Measurements from ENCODE around the gene ZNF790. TPM values are rescaled to one million over a fixed set of nuclear protein-coding genes. Genes with fewer than 3 reads are reported as not detected.

The ZNF790 gene
- total RNA-seq, 1 experiment from 2014 or later = 6.8 TPM

DNA sequence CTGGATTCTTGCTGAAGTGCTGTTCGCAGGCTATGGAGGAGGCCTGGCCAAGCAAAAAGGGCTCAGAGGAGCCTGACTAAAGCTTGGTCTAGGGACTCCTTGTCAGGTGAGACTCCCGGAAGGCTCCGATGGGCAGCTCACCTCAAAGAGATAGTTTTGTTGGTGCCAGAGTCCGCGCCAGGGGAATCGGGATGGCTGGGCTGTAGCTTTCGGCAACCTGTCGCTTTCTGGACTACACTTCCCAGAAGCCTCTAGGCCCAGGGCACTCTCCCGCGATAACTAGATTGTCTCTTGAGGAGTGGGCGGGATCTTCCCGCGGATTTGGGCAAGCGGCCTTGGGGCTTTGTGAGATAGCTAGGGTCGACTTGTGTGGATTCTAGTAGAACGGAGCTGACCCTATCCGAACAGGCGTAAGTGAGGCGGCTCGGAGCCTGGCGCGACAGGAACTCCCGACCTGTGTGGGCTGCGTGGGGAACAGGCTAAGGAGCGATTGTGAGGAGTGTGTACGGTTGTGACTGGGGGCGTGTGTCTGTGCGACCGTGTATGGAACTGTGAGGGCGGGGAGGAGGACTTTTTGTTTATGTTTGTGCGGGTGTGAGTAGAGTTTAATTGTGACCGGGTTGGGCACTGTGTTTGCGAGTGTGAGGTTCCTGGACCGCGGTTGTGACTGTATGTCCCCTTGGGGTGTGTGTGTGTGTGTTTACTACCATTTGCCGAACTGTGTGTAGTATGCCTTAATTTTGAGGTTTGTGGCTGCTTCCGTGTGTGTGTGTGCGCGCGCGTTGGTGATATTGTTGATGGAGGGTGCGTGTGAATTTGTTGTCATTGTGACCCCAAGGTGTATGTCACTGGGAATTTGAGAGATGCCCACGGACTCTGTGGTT, 12.6 kb upstream of the ZNF790 start, which contains the start of gene ZNF345 (continued):
- TF ChIP-seq, protein P1, sequence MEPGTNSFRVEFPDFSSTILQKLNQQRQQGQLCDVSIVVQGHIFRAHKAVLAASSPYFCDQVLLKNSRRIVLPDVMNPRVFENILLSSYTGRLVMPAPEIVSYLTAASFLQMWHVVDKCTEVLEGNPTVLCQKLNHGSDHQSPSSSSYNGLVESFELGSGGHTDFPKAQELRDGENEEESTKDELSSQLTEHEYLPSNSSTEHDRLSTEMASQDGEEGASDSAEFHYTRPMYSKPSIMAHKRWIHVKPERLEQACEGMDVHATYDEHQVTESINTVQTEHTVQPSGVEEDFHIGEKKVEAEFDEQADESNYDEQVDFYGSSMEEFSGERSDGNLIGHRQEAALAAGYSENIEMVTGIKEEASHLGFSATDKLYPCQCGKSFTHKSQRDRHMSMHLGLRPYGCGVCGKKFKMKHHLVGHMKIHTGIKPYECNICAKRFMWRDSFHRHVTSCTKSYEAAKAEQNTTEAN (CRISPR knock-in tag; IDR thresholded peaks at IDR 0.05) = 0 out of 2 replicates have a peak, but pooled peaks have one; percentile 35
- TF ChIP-seq, protein P2, sequence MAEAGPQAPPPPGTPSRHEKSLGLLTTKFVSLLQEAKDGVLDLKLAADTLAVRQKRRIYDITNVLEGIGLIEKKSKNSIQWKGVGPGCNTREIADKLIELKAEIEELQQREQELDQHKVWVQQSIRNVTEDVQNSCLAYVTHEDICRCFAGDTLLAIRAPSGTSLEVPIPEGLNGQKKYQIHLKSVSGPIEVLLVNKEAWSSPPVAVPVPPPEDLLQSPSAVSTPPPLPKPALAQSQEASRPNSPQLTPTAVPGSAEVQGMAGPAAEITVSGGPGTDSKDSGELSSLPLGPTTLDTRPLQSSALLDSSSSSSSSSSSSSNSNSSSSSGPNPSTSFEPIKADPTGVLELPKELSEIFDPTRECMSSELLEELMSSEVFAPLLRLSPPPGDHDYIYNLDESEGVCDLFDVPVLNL (CRISPR knock-in tag; IDR thresholded peaks at IDR 0.05; ENCODE audit: borderline replicate concordance, low read depth) = no peak
- no peak for TF ChIP-seq NFATC4 (CRISPR knock-in tag; IDR thresholded peaks at IDR 0.05)
- TF ChIP-seq NR3C1 (CRISPR knock-in tag; conservative IDR thresholded peaks at IDR 0.05; ENCODE audit: low read depth) = no peak
- TF ChIP-seq, protein P3, sequence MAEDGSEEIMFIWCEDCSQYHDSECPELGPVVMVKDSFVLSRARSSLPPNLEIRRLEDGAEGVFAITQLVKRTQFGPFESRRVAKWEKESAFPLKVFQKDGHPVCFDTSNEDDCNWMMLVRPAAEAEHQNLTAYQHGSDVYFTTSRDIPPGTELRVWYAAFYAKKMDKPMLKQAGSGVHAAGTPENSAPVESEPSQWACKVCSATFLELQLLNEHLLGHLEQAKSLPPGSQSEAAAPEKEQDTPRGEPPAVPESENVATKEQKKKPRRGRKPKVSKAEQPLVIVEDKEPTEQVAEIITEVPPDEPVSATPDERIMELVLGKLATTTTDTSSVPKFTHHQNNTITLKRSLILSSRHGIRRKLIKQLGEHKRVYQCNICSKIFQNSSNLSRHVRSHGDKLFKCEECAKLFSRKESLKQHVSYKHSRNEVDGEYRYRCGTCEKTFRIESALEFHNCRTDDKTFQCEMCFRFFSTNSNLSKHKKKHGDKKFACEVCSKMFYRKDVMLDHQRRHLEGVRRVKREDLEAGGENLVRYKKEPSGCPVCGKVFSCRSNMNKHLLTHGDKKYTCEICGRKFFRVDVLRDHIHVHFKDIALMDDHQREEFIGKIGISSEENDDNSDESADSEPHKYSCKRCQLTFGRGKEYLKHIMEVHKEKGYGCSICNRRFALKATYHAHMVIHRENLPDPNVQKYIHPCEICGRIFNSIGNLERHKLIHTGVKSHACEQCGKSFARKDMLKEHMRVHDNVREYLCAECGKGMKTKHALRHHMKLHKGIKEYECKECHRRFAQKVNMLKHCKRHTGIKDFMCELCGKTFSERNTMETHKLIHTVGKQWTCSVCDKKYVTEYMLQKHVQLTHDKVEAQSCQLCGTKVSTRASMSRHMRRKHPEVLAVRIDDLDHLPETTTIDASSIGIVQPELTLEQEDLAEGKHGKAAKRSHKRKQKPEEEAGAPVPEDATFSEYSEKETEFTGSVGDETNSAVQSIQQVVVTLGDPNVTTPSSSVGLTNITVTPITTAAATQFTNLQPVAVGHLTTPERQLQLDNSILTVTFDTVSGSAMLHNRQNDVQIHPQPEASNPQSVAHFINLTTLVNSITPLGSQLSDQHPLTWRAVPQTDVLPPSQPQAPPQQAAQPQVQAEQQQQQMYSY (CRISPR knock-in tag; IDR thresholded peaks at IDR 0.05) = no peak
- no peak for TF ChIP-seq FOXP1 (CRISPR knock-in tag; IDR thresholded peaks at IDR 0.05; ENCODE audit: borderline replicate concordance)

DNA sequence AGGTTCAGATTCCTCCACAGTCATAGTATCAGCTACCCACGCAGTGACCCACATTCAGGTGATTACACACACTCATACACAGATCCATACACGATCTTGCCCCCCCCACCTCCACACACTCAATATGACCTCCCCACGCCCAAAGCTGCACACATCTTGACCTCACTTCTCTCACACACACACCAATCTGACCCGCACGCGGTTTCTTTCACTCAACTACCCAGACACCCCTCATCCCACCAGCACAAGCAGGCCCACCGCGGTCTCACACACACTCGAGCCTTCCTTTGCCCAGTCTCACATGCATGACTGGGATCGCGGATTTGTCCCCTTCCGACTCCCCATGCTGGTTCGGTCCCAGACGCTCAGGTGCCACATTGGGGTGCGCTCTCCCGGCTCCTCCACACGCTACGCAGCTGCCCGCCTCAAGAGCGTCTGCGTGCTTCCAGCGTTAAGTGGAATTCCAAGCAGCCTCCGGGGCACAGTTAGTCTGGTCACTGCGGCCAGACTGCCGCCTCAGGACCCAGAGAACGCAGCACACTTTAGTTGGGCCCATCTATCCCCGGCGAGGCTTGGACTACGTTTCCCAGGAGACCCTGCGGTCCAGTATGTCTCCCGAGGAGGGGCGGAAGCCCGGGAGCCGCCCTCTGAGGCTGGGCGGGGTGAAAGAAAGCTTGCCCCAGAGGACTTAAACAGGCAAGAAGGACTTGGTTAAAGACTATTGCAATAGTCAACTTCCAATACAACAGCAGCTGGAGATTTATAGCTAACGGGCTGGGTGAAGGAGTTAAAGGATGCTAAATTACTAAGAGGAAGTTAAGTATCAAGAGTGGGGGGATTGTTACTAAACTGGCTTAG, 11.7 kb upstream of the ZNF790 start:
- no peak overlapping the region for H3K27ac Mint-ChIP-seq
- H3K9me3 Mint-ChIP-seq = peaks cover 15% of the 10 kb centered on the region
- H3K4me3 Mint-ChIP-seq = no peak overlapping the region
- peaks cover 3% of the 10 kb centered on the region for H3K4me1 Mint-ChIP-seq
- peaks cover 23% of the 10 kb centered on the region for H3K36me3 Mint-ChIP-seq
- H3K27me3 Mint-ChIP-seq (ENCODE audit: low read depth) = no peaks in the 10 kb centered on the region
- ATAC-seq (peak; percentile 95), DNase-seq (ENCODE audit: low spot score) (peak; percentile 91)
- ChIA-PET POLR2A (interaction anchor here (0.6 to 3.6 kb wide), 9 partner anchors 12 to 360 kb away, joined by 3 to 35 read pairs (median 4); partner anchors contain the start of genes ZNF260, ZNF420, ZNF461 and ZNF790), CTCF (interaction anchor here (0.8 to 2.3 kb wide), 7 partner anchors 12 to 322 kb away, joined by 3 to 16 read pairs (median 6); partner anchors contain the start of genes ZNF260, ZNF790 and ZNF850)
- TF ChIP-seq, protein P4, sequence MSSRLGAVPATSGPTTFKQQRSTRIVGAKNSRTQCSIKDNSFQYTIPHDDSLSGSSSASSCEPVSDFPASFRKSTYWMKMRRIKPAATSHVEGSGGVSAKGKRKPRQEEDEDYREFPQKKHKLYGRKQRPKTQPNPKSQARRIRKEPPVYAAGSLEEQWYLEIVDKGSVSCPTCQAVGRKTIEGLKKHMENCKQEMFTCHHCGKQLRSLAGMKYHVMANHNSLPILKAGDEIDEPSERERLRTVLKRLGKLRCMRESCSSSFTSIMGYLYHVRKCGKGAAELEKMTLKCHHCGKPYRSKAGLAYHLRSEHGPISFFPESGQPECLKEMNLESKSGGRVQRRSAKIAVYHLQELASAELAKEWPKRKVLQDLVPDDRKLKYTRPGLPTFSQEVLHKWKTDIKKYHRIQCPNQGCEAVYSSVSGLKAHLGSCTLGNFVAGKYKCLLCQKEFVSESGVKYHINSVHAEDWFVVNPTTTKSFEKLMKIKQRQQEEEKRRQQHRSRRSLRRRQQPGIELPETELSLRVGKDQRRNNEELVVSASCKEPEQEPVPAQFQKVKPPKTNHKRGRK (CRISPR knock-in tag; IDR thresholded peaks at IDR 0.05; ENCODE audit: borderline replicate concordance) = no peak
- TF ChIP-seq, protein P5, sequence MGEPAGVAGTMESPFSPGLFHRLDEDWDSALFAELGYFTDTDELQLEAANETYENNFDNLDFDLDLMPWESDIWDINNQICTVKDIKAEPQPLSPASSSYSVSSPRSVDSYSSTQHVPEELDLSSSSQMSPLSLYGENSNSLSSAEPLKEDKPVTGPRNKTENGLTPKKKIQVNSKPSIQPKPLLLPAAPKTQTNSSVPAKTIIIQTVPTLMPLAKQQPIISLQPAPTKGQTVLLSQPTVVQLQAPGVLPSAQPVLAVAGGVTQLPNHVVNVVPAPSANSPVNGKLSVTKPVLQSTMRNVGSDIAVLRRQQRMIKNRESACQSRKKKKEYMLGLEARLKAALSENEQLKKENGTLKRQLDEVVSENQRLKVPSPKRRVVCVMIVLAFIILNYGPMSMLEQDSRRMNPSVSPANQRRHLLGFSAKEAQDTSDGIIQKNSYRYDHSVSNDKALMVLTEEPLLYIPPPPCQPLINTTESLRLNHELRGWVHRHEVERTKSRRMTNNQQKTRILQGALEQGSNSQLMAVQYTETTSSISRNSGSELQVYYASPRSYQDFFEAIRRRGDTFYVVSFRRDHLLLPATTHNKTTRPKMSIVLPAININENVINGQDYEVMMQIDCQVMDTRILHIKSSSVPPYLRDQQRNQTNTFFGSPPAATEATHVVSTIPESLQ (CRISPR knock-in tag; IDR thresholded peaks at IDR 0.05) = no peak
- TF ChIP-seq GRHL2 (CRISPR knock-in tag; IDR thresholded peaks at IDR 0.05; ENCODE audit: insufficient replicate concordance, severe bottlenecking) (no peak), TP53 (CRISPR knock-in tag; IDR thresholded peaks at IDR 0.05) (peak; percentile 86), GTF2I (CRISPR knock-in tag; conservative IDR thresholded peaks at IDR 0.05) (no peak), RORB (CRISPR knock-in tag; IDR thresholded peaks at IDR 0.05) (no peak)
- TF ChIP-seq, protein P6, sequence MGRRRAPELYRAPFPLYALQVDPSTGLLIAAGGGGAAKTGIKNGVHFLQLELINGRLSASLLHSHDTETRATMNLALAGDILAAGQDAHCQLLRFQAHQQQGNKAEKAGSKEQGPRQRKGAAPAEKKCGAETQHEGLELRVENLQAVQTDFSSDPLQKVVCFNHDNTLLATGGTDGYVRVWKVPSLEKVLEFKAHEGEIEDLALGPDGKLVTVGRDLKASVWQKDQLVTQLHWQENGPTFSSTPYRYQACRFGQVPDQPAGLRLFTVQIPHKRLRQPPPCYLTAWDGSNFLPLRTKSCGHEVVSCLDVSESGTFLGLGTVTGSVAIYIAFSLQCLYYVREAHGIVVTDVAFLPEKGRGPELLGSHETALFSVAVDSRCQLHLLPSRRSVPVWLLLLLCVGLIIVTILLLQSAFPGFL (CRISPR knock-in tag; IDR thresholded peaks at IDR 0.05; ENCODE audit: borderline replicate concordance) = no peak
- TF ChIP-seq, protein P7, sequence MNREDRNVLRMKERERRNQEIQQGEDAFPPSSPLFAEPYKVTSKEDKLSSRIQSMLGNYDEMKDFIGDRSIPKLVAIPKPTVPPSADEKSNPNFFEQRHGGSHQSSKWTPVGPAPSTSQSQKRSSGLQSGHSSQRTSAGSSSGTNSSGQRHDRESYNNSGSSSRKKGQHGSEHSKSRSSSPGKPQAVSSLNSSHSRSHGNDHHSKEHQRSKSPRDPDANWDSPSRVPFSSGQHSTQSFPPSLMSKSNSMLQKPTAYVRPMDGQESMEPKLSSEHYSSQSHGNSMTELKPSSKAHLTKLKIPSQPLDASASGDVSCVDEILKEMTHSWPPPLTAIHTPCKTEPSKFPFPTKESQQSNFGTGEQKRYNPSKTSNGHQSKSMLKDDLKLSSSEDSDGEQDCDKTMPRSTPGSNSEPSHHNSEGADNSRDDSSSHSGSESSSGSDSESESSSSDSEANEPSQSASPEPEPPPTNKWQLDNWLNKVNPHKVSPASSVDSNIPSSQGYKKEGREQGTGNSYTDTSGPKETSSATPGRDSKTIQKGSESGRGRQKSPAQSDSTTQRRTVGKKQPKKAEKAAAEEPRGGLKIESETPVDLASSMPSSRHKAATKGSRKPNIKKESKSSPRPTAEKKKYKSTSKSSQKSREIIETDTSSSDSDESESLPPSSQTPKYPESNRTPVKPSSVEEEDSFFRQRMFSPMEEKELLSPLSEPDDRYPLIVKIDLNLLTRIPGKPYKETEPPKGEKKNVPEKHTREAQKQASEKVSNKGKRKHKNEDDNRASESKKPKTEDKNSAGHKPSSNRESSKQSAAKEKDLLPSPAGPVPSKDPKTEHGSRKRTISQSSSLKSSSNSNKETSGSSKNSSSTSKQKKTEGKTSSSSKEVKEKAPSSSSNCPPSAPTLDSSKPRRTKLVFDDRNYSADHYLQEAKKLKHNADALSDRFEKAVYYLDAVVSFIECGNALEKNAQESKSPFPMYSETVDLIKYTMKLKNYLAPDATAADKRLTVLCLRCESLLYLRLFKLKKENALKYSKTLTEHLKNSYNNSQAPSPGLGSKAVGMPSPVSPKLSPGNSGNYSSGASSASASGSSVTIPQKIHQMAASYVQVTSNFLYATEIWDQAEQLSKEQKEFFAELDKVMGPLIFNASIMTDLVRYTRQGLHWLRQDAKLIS (CRISPR knock-in tag; IDR thresholded peaks at IDR 0.05; ENCODE audit: borderline replicate concordance) = no peak

Data from WTC11 (cell line).